Testis (tissue), 2 donors: ENCODE measurements around the gene IGSF6.

Experiments
- POLR2A ChIP-seq: fragments of 450-650 bp; IDR thresholded peaks from one replicate; pipeline ENCODE4 v1.6.1; 2017; ENCODE audit warnings: antibody characterized with exemption, mild to moderate bottlenecking, moderate library complexity
- TF ChIP-seq, protein P1 (sequence below), 3 experiments: fragments of 450-650 bp in 2 of 3; fragments of 200-600 bp in 1 of 3; sonication (generic) in 1 of 3; IDR thresholded peaks; one replicate each; pipeline ENCODE4 v1.5.1; 2016 to 2019; ENCODE audit warnings: antibody characterized with exemption in 3 of 3, mild to moderate bottlenecking in 2 of 3, moderate library complexity in 1 of 3

DNA sequence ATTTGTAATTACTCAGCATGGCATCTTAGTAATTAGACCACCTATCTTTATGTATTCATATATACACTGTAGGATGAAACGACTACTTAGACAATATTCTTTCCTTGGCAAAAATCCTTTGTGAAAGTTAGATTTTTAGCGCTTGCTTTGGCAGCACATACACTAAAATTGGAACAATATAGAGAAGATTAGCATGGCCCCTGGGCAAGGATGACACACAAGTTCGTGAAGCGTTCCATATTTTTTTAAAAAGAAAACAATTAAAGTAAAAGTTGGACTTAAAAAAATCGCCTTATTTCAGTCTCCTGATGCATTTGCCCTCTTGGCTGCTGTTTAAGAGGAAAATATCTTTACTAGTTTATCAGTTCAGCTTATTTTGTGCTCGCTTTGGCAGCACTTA is 10.5 kb downstream of the IGSF6 start:
- TF ChIP-seq, protein P1, sequence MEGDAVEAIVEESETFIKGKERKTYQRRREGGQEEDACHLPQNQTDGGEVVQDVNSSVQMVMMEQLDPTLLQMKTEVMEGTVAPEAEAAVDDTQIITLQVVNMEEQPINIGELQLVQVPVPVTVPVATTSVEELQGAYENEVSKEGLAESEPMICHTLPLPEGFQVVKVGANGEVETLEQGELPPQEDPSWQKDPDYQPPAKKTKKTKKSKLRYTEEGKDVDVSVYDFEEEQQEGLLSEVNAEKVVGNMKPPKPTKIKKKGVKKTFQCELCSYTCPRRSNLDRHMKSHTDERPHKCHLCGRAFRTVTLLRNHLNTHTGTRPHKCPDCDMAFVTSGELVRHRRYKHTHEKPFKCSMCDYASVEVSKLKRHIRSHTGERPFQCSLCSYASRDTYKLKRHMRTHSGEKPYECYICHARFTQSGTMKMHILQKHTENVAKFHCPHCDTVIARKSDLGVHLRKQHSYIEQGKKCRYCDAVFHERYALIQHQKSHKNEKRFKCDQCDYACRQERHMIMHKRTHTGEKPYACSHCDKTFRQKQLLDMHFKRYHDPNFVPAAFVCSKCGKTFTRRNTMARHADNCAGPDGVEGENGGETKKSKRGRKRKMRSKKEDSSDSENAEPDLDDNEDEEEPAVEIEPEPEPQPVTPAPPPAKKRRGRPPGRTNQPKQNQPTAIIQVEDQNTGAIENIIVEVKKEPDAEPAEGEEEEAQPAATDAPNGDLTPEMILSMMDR (IDR thresholded peaks at IDR 0.05): no peak
- TF ChIP-seq POLR2A: no peak
